ENCODE results near the gene CYB5D1.
A peak's percentile ranks its signal among the peaks of the same experiment; 100 is the strongest.

The CYB5D1 gene

DNA sequence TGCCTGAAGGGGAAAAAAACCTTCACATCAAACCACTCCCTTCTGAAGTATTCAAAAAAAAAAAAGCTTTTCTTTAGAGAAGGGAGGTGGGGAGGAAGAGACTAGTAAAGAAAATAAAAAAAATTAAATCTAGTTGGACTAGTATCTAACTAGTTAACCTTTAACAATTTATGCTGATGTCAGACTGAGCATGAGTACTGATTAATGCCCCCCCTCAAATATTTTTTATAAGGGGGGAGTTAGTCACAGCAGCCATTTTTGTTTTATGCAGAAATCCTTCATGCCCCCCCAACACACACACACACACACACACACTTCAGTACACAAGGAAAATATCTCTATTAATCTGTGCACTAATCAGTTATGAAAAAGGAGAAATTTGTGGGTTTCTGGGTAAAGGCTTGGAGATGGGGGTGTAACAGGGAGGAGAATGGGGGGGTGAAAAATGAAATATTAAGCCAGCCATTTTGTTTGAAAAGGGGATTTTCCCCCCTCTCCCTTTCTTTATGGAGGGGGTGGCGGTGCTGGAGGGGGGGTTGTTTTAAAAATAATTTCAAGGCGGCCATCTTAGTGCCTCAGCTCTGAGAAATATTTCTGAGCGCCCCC is 26.1 kb downstream of the CYB5D1 start:
- H3K4me3 ChIP-seq (ENCODE audit: low read depth, low read length), result peak overlapping the region; percentile 84
- no peak for DNase-seq (ENCODE audit: low read depth)
- in situ Hi-C loops (cut with HindIII; ENCODE audit: low sequenced_read_pairs), result no loop called here
- TF ChIP-seq, protein P1, sequence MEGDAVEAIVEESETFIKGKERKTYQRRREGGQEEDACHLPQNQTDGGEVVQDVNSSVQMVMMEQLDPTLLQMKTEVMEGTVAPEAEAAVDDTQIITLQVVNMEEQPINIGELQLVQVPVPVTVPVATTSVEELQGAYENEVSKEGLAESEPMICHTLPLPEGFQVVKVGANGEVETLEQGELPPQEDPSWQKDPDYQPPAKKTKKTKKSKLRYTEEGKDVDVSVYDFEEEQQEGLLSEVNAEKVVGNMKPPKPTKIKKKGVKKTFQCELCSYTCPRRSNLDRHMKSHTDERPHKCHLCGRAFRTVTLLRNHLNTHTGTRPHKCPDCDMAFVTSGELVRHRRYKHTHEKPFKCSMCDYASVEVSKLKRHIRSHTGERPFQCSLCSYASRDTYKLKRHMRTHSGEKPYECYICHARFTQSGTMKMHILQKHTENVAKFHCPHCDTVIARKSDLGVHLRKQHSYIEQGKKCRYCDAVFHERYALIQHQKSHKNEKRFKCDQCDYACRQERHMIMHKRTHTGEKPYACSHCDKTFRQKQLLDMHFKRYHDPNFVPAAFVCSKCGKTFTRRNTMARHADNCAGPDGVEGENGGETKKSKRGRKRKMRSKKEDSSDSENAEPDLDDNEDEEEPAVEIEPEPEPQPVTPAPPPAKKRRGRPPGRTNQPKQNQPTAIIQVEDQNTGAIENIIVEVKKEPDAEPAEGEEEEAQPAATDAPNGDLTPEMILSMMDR (IDR thresholded peaks at IDR 0.05; ENCODE audit: low read depth, low read length, missing control alignments), result no peak

DNA sequence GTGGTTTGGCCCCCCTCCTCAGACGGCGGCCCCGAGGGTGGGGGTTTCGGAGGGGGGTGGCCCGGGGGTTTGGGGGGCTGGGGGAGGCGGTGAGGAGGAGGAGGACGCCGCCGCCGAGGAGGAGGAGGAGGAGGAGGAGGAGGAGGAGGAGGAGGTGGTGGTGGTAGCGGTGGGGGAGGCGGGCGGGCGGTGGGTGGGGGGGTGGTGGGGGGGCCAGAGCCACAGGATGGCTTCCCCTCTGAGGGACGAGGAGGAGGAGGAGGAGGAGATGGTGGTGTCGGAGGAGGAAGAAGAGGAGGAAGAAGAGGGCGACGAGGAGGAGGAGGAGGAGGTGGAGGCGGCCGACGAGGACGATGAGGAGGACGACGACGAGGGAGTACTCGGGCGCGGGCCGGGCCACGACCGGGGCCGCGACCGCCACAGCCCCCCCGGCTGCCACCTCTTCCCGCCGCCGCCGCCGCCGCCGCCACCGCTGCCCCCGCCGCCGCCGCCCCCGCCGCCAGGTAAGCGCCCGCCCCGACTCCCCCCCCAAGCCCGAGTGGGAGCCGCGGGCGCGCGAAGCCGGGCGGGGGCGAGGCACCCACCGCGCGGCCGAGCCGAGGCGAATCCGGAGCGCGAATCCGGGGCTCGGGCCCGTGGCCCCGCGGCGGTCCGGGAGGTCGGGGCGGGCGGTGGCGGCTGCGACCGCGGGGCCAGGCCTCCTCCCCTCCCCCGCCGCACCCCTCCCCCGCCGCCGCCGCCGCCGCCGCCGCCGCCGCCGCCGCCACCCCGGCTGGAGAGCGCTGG is 27.0 kb downstream of the CYB5D1 start:
- DNase-seq (ENCODE audit: low read depth), result no peak
- TF ChIP-seq, protein P1 (IDR thresholded peaks at IDR 0.05; ENCODE audit: low read depth, low read length, missing control alignments), result no peak
- H3K4me3 ChIP-seq (ENCODE audit: low read depth, low read length), result peak overlapping the region; percentile 84
- in situ Hi-C loops (cut with HindIII; ENCODE audit: low sequenced_read_pairs), result no loop called here

DNA sequence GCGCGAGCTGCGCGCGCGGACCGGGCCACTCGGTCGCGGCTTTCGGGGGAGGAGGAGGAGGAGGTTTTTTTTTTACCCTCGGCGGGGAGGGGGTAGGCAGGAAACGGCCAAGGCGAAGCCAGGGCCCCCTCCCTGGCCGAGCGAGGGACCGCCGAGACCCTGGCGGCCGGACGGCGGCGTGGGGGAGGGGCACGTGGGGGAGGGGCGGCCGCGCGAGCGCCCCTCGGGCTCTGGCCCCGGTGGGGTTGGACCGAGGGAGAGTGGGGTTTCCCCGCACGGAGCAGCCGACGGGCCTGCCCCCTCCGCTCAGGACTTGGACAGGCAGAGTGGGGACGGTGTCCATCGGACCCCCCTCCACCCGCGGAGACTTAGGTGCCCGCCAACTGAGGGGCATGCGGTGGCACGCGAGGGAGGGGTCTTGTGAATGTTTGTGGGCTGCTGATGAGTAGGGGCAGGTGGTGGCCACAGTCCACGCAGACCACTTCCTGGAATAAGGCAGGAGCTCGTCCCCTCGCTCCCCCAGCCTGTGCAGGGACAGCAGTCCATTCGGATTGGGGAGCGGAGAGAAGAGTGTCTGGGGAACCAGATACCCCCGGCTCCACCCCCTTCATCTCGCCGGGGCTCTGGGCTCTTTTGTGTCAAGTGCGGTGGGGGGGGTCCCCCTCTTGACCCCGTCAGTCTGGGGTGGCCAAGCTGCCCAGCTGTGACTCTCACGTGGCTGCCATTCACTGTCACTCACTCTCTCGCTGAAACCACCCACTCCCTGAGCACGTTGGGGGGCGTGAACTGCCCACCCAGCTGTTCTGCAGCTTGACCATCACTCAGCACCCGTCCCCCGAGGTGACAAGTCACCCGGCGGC is 27.8 kb downstream of the CYB5D1 start:
- peak overlapping the region; percentile 84 for H3K4me3 ChIP-seq (ENCODE audit: low read depth, low read length)
- in situ Hi-C loops (cut with HindIII; ENCODE audit: low sequenced_read_pairs), result no loop called here
- no peak for DNase-seq (ENCODE audit: low read depth)
- TF ChIP-seq, protein P1 (IDR thresholded peaks at IDR 0.05; ENCODE audit: low read depth, low read length, missing control alignments), result no peak

DNA sequence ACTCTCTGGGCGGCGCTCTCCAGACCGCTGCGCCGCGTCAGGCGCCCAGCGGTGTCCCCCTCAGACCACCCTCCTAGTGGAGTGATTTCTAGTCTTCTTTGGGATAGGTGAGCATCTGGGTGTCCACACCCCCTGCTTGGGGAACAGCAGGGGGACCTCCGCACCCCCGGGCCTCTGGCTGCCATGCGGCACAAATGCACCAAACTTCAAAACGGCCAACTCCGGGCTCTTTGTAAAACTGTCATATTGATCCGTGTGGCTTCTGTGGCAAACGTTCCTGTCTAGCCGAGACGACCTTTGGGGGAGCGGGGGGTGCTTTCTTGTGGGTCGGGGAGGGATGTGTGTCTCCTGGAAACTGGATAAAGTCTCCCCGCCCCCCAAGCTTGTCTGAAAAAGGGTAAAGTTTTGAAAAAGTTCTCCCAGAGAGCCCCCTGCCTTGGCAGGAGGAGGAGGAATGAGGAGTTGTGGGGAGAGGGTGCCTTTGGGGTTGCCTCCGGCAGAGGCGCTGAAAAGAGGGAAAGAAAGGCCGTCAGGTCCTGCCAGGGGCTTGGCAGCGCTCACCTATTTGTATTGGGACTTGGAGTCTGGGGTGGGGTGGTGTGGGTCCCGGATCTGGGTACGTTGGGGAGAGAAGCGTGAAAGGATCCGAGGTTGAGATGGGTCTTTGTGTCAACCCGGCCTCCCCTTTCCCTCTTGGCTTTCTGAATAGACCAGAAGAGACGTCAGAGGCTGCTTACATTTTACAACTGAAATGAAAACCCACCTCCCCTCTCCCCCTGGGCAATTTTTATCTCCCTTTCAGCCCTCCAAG is 28.6 kb downstream of the CYB5D1 start:
- DNase-seq (ENCODE audit: low read depth), result no peak
- in situ Hi-C loops (cut with HindIII; ENCODE audit: low sequenced_read_pairs), result no loop called here
- H3K4me3 ChIP-seq (ENCODE audit: low read depth, low read length), result peak overlapping the region; percentile 84
- TF ChIP-seq, protein P1 (IDR thresholded peaks at IDR 0.05; ENCODE audit: low read depth, low read length, missing control alignments), result no peak

DNA sequence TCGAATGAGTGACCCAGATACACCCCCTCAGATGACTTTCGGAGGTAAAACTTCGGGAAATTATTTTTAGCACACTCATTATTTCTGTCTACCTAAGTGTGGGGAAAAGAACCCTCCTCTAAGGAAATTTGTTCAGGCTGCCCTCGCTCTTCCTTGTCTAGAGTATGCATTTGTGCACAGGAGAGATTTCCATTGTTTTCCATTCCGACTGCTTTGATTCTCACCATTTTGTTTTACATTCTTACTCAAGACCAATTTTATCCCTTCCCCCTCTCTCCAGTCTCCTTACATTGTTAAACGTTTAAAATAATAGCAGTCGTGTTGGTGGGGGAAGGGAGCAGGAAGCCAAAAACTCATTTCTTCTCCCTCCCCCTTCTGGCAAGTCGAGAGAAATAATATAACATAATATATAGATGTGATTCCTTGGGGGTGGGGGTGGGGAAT is 29.3 kb downstream of the CYB5D1 start:
- in situ Hi-C loops (cut with HindIII; ENCODE audit: low sequenced_read_pairs), result no loop called here
- TF ChIP-seq, protein P1 (IDR thresholded peaks at IDR 0.05; ENCODE audit: low read depth, low read length, missing control alignments), result no peak
- DNase-seq (ENCODE audit: low read depth), result no peak
- peak overlapping the region; percentile 84 for H3K4me3 ChIP-seq (ENCODE audit: low read depth, low read length)
